SK-N-SH (cell line): ENCODE measurements around the gene BAIAP2. TPM values are rescaled to one million over a fixed set of nuclear protein-coding genes. Genes with fewer than 3 reads are reported as not detected.

Experiments
- CTCF ChIA-PET: fragments of 300-600, 350-600 bp; formaldehyde crosslinking; extraction: SDS; loops from one replicate; lab custom pipeline; 2021; lab: Yijun Ruan, JAX
- POLR2A ChIA-PET: fragments of 350-600 bp; sonication (Branson Sonifier 250); formaldehyde crosslinking; extraction: SDS; loops from one replicate; lab custom pipeline; 2020; ENCODE audit warnings: antibody characterized with exemption, inconsistent platforms; lab: Yijun Ruan, JAX
- DNase-seq: peaks from one replicate; pipeline ENCODE4 v3.0.0; 2012
- H2AFZ ChIP-seq: fragments of 200-600 bp; sonication (generic); 2 replicates; pipeline ENCODE4 v1.8.1; 2016; ENCODE audit warnings: antibody characterized with exemption, mild to moderate bottlenecking, low read depth
- H3F3A ChIP-seq: fragments of 200-600 bp; sonication (generic); replicated peaks from 2 replicates; pipeline ENCODE3; 2016; ENCODE audit warnings: antibody characterized with exemption, mild to moderate bottlenecking; ENCODE audit not compliant: insufficient read depth
- H3K27ac ChIP-seq, 2 experiments: fragments of 200-500 bp in 1 of 2; fragments of 200-600 bp in 1 of 2; sonication (Bioruptor generic) in 1 of 2; sonication (generic), shearing (Covaris generic) in 1 of 2; 2 replicates each; pipeline versions ENCODE4 v1.5.1 to v1.6.1; 2014 to 2016; ENCODE audit warnings: low read depth in 2 of 2, inconsistent platforms in 1 of 2, low read length in 1 of 2, mild to moderate bottlenecking in 1 of 2, mixed read lengths in 1 of 2
- H3K27me3 ChIP-seq: fragments of 200-600 bp; sonication (generic), shearing (Covaris generic); 2 replicates; pipeline ENCODE4 v1.6.1; 2016; ENCODE audit warnings: mixed run types; ENCODE audit not compliant: insufficient read depth
- H3K36me3 ChIP-seq, 2 experiments: fragments of 200-500 bp in 1 of 2; fragments of 200-600 bp in 1 of 2; sonication (Bioruptor generic) in 1 of 2; sonication (generic) in 1 of 2; replicated peaks in 1 of 2; 2 replicates each; pipeline versions ENCODE3 to v1.5.1; 2014 to 2016; ENCODE audit warnings: low read length in 1 of 2, mild to moderate bottlenecking in 1 of 2; ENCODE audit not compliant: insufficient read depth in 2 of 2, control insufficient read depth in 1 of 2
- H3K4me1 ChIP-seq, 2 experiments: fragments of 200-500 bp in 1 of 2; fragments of 200-600 bp in 1 of 2; sonication (Bioruptor generic) in 1 of 2; sonication (generic), shearing (Covaris generic) in 1 of 2; 2 replicates each; pipeline versions ENCODE4 v1.5.1 to v1.6.1; 2014 to 2016; ENCODE audit warnings: low read depth in 1 of 2, low read length in 1 of 2, mixed run types in 1 of 2; ENCODE audit not compliant: insufficient read depth in 2 of 2, control insufficient read depth in 1 of 2
- H3K4me2 ChIP-seq: fragments of 200-600 bp; sonication (generic), shearing (Covaris generic); 2 replicates; pipeline ENCODE4 v1.6.1; 2017; ENCODE audit warnings: mixed run types
- H3K4me3 ChIP-seq, 2 experiments: fragments of 200-500 bp in 1 of 2; fragments of 200-600 bp in 1 of 2; sonication (Bioruptor generic) in 1 of 2; sonication (generic), shearing (Covaris generic) in 1 of 2; 2 replicates each; pipeline versions ENCODE4 v1.5.1 to v1.8.1; 2014 to 2016; ENCODE audit warnings: low read depth in 2 of 2, inconsistent platforms in 1 of 2, low read length in 1 of 2, mild to moderate bottlenecking in 1 of 2, mixed read lengths in 1 of 2, moderate library complexity in 1 of 2
- H3K79me2 ChIP-seq: fragments of 200-600 bp; sonication (generic); 2 replicates; pipeline ENCODE4 v1.8.1; 2017; ENCODE audit warnings: mild to moderate bottlenecking; ENCODE audit not compliant: insufficient read depth
- H3K9ac ChIP-seq: fragments of 200-600 bp; sonication (generic); 2 replicates; pipeline ENCODE4 v1.6.1; 2017; ENCODE audit warnings: mixed run types
- H3K9me2 ChIP-seq: fragments of 200-600 bp; sonication (generic); 2 replicates; pipeline ENCODE4 v1.6.1; 2017; ENCODE audit warnings: mixed run types
- H3K9me3 ChIP-seq: fragments of 200-600 bp; sonication (generic); 2 replicates; pipeline ENCODE4 v1.6.1; 2017; ENCODE audit warnings: mixed run types, mild to moderate bottlenecking, moderate library complexity
- H4K20me1 ChIP-seq: fragments of 200-600 bp; sonication (generic); 2 replicates; pipeline ENCODE4 v1.6.1; 2017; ENCODE audit warnings: mild to moderate bottlenecking, mixed run types; ENCODE audit not compliant: insufficient read depth
- EP300 ChIP-seq, 2 experiments: IDR thresholded peaks; 2 replicates each; pipeline versions ENCODE4 v1.4.0 to v1.6.1; 2012; ENCODE audit warnings: borderline replicate concordance in 1 of 2, low read depth in 1 of 2, low read length in 1 of 2
- EZH2phosphoT487 ChIP-seq: fragments of 200-600 bp; sonication (generic); IDR thresholded peaks from 2 replicates; pipeline ENCODE4 v1.6.1; 2017; ENCODE audit warnings: low read depth, mixed run types, mild to moderate bottlenecking, antibody characterized with exemption, moderate library complexity, borderline replicate concordance
- FOSL2 ChIP-seq: IDR thresholded peaks from 2 replicates; pipeline ENCODE4 v1.4.0; 2012; ENCODE audit warnings: low read depth, mild to moderate bottlenecking, moderate library complexity, borderline replicate concordance
- JUND ChIP-seq: IDR thresholded peaks from 2 replicates; pipeline ENCODE4 v1.4.0; 2012
- POLR2AphosphoS5 ChIP-seq: IDR thresholded peaks from 2 replicates; pipeline ENCODE4 v1.6.1; 2012; ENCODE audit warnings: low read depth, low read length
- RCOR1 ChIP-seq: fragments of 150-350 bp; IDR thresholded peaks from 2 replicates; pipeline ENCODE4 v1.6.1; 2017; ENCODE audit warnings: antibody characterized with exemption, low read length
- REST ChIP-seq: IDR thresholded peaks from 2 replicates; pipeline ENCODE4 v1.6.1; 2012; ENCODE audit warnings: mild to moderate bottlenecking, low read depth, low read length, moderate library complexity
- RXRA ChIP-seq: IDR thresholded peaks from 2 replicates; pipeline ENCODE4 v1.4.0; 2012; ENCODE audit warnings: low read depth, mild to moderate bottlenecking, borderline replicate concordance
- TCF12 ChIP-seq: IDR thresholded peaks from 2 replicates; pipeline ENCODE4 v1.4.0; 2012
- TEAD4 ChIP-seq: IDR thresholded peaks from 2 replicates; pipeline ENCODE4 v1.4.0; 2012; ENCODE audit warnings: mild to moderate bottlenecking, borderline replicate concordance; ENCODE audit not compliant: insufficient read depth
- USF2 ChIP-seq: fragments of 150-350 bp; IDR thresholded peaks from 2 replicates; pipeline ENCODE4 v1.6.1; 2017; ENCODE audit warnings: antibody characterized with exemption, low read length, low read depth, borderline replicate concordance
- WGBS: methylation state at CpG from one replicate; pipeline ENCODE4 v1.1.6; 2017; ENCODE audit warnings: low lambda C conversion rate; 5-methylcytosine and 5-hydroxymethylcytosine counted together
- polyA plus RNA-seq, 3 experiments: library from polyadenylated mRNA; depleted of rRNA; stranded (reverse); fragments of >200 nt; gene quantifications; 2 replicates each; pipeline ENCODE4 v1.2.3, GENCODE V29; 2012

The BAIAP2 gene
- polyA plus RNA-seq, 1 of the 3 experiments (the other 2 are of a cell fraction): 19.8 TPM

GRCh38 chr17:81059026-81059425 is 24.1 kb downstream of the BAIAP2 start (continued):
- no peak for TF ChIP-seq USF2
- no peak for TF ChIP-seq EZH2phosphoT487
- no peak for TF ChIP-seq RXRA
- TF ChIP-seq, all 33 proteins: peak for 0

GRCh38 chr17:81060416-81060815 is 25.5 kb downstream of the BAIAP2 start:
- H3K79me2 ChIP-seq: no peaks in the 10 kb centered on the region

More at GRCh38 chr17:81060416-81060815, 25.5 kb downstream of the BAIAP2 start:
- Histone ChIP-seq H3F3A (no peaks in the 10 kb centered on the region), H3K9me2 (no peaks in the 10 kb centered on the region), H3K4me1 (peaks cover 9 to 31% of the 10 kb centered on the region in 2 experiments; a peak in 1 of 4 replicates), H3K9me3 (no peaks in the 10 kb centered on the region), H4K20me1 (peaks cover 7% of the 10 kb centered on the region; the same call in 1 of the 2 replicates), H3K4me2 (no peak overlapping the region), H3K27me3 (no peaks in the 10 kb centered on the region), H3K27ac (no peak overlapping the region), H3K9ac (no peak overlapping the region), H3K36me3 (peaks cover 2 to 5% of the 10 kb centered on the region in 2 experiments), H3K4me3 (no peak overlapping the region), H2AFZ (no peak overlapping the region)
- CTCF ChIA-PET: interaction anchor here (1.6 to 1.9 kb wide), 2 partner anchors 31 to 41 kb away, joined by 3 to 10 read pairs; no protein-coding TSS in a partner anchor
- POLR2A ChIA-PET: no interaction called here
- no peak for TF ChIP-seq EP300 (IDR thresholded peaks at IDR 0.05; ENCODE audit: borderline replicate concordance in 1 of 2, low read depth in 1 of 2, low read length in 1 of 2)
- TF ChIP-seq POLR2AphosphoS5: no peak
- TF ChIP-seq RXRA: no peak
- no peak for TF ChIP-seq TCF12
- TF ChIP-seq RCOR1: no peak
- TF ChIP-seq REST: no peak
- TF ChIP-seq JUND: no peak
- TF ChIP-seq FOSL2: no peak
- TF ChIP-seq TEAD4: no peak
- no peak for DNase-seq
- WGBS: 96% methylated on average over 10 of the region's 10 CpGs
